Lower leg skin (tissue), 3 donors: ENCODE measurements around the gene PBX1.

Experiments used
- POLR2A ChIP-seq, 2 donors: fragments of 450-650 bp; IDR thresholded peaks; one replicate each; pipeline ENCODE4 v1.6.1; 2016 to 2017; ENCODE audit warnings: antibody characterized with exemption in 2 of 2, mild to moderate bottlenecking in 1 of 2, moderate library complexity in 1 of 2
- TF ChIP-seq, protein P1 (sequence below), 3 donors: fragments of 450-650 bp; IDR thresholded peaks; one replicate each; pipeline ENCODE4 v1.5.1; 2016; ENCODE audit warnings: antibody characterized with exemption in 3 of 3, mild to moderate bottlenecking in 3 of 3, moderate library complexity in 2 of 3

GRCh38 chr1:164885311-164885710, 326.3 kb downstream of the PBX1 start:
- TF ChIP-seq, protein P1, sequence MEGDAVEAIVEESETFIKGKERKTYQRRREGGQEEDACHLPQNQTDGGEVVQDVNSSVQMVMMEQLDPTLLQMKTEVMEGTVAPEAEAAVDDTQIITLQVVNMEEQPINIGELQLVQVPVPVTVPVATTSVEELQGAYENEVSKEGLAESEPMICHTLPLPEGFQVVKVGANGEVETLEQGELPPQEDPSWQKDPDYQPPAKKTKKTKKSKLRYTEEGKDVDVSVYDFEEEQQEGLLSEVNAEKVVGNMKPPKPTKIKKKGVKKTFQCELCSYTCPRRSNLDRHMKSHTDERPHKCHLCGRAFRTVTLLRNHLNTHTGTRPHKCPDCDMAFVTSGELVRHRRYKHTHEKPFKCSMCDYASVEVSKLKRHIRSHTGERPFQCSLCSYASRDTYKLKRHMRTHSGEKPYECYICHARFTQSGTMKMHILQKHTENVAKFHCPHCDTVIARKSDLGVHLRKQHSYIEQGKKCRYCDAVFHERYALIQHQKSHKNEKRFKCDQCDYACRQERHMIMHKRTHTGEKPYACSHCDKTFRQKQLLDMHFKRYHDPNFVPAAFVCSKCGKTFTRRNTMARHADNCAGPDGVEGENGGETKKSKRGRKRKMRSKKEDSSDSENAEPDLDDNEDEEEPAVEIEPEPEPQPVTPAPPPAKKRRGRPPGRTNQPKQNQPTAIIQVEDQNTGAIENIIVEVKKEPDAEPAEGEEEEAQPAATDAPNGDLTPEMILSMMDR (IDR thresholded peaks at IDR 0.05), result no peak
- no peak for TF ChIP-seq POLR2A (IDR thresholded peaks at IDR 0.05)
